ENCODE measurements around the gene SLC3A2.

The SLC3A2 gene

GRCh38 chr11:62881579-62882430 lies 1.1 kb downstream of the SLC3A2 start:
- POLR2A ChIA-PET (ENCODE audit: low non-redundant PET) = interaction anchor here (0.6 to 1.6 kb wide), 6 partner anchors 26 to 63 kb away, joined by 3 to 6 read pairs (median 4); no protein-coding TSS in a partner anchor
- CTCF ChIA-PET = interaction anchor here (0.6 to 2.4 kb wide), 6 partner anchors 8 to 110 kb away, joined by 3 to 10 read pairs (median 4); no protein-coding TSS in a partner anchor
- TF ChIP-seq CTCF (conservative IDR thresholded peaks at IDR 0.05; ENCODE audit: low read depth) = peak; percentile 46; the same call in 1 of the 2 replicates
- H3K27ac ChIP-seq = peak overlapping the region; percentile 99
- DNase-seq (ENCODE audit: low spot score) = peak; percentile 96

- no peak for TF ChIP-seq CTCF (conservative IDR thresholded peaks at IDR 0.05; ENCODE audit: low read depth)
- no peak for DNase-seq (ENCODE audit: low spot score)
- CTCF ChIA-PET = no interaction called here
- peak overlapping the region; percentile 99 for H3K27ac ChIP-seq
- POLR2A ChIA-PET (ENCODE audit: low non-redundant PET) = no interaction called here
These were observed 1.7 kb downstream of the SLC3A2 start for GRCh38 chr11:62882431-62882749.

GRCh38 chr11:62882788-62883501 lies 2.2 kb downstream of the SLC3A2 start:
- ChIA-PET POLR2A (ENCODE audit: low non-redundant PET) (no interaction called here), CTCF (no interaction called here)
- H3K27ac ChIP-seq = peak overlapping the region; percentile 99
- no peak for DNase-seq (ENCODE audit: low spot score)
- TF ChIP-seq CTCF (conservative IDR thresholded peaks at IDR 0.05; ENCODE audit: low read depth) = no peak

- ChIA-PET CTCF (no interaction called here), POLR2A (ENCODE audit: low non-redundant PET) (no interaction called here)
- DNase-seq (ENCODE audit: low spot score) = no peak
- TF ChIP-seq CTCF (conservative IDR thresholded peaks at IDR 0.05; ENCODE audit: low read depth) = no peak
- peak overlapping the region; percentile 99 for H3K27ac ChIP-seq
These were observed 3.0 kb downstream of the SLC3A2 start for GRCh38 chr11:62883673-62884072.

- ChIA-PET CTCF (no interaction called here), POLR2A (ENCODE audit: low non-redundant PET) (no interaction called here)
- H3K27ac ChIP-seq = peak overlapping the region; percentile 99
- no peak for DNase-seq (ENCODE audit: low spot score)
- TF ChIP-seq CTCF (conservative IDR thresholded peaks at IDR 0.05; ENCODE audit: low read depth) = no peak
These were observed 4.5 kb downstream of the SLC3A2 start for GRCh38 chr11:62885137-62885750.

- TF ChIP-seq CTCF (conservative IDR thresholded peaks at IDR 0.05; ENCODE audit: low read depth) = no peak
- CTCF ChIA-PET = interaction anchor here (0.7 kb wide), 1 partner anchor 17 kb away, joined by 4 read pairs; no protein-coding TSS in a partner anchor
- H3K27ac ChIP-seq = peak overlapping the region; percentile 99
- POLR2A ChIA-PET (ENCODE audit: low non-redundant PET) = no interaction called here
- DNase-seq (ENCODE audit: low spot score) = no peak
These were observed 7.7 kb downstream of the SLC3A2 start for GRCh38 chr11:62888406-62888805.

Measured in RWPE1 (cell line).